Islet of Langerhans (tissue), 1 donor: ENCODE data around the gene MBP.

Source experiments
- FAIRE-seq: peaks from one replicate; lab custom pipeline; 2011; peaks lifted over from hg19 to GRCh38; lab: Jason Lieb, UNC

The MBP gene

DNA sequence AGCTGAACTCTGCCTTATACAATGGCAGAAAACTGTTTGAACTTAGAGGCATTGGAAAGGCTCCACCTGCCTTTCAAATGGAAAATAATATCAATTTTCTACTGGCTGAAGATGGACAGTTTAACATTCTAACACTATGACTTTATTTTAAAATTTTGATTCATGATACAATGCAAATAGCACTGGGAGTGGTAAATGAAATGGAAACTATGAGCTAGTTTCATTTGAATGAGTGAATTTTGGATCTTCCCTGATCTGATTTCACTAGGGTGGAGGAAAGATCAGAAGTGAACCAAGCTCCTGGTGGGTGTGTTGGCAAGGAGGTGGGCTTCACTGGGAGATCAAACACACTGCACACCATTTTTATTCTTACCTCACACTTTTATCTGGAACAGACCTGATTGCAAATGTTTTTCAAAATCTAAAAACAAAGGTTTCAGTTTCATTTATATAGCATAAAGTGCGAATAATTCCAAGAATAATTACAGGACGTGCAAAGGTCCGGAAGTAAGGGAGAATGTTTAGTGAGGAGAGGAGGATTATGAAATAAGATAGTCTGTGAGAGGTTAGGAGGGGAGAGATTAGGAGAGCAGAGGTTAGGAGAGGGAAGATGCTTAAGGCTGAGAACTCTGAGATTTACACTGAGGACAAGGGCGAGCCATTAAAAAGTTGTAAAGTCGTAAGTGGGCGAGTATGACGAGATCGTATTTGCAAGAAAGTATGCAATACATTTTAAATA, 18.6 kb upstream of the MBP start:
- FAIRE-seq, result no peak

DNA sequence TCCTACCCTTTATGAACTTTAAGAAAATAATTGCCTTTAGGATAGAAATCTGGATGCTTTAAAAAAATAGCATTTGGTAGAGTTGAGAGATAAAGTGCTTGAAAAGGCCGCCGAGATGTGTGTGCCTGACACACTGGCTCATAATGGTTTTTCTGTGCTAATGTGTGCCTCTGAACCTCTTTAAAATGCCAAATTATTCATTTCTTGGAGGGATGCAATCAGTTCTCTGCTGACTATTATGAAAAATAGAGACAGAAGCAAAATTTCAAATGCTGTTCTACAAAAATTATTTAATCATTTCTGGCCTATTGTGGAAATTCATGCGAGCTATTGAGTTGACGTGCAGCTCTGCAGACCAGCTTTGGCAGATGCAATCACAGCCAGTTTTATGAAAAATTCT, 18.0 kb upstream of the MBP start:
- no peak for FAIRE-seq

DNA sequence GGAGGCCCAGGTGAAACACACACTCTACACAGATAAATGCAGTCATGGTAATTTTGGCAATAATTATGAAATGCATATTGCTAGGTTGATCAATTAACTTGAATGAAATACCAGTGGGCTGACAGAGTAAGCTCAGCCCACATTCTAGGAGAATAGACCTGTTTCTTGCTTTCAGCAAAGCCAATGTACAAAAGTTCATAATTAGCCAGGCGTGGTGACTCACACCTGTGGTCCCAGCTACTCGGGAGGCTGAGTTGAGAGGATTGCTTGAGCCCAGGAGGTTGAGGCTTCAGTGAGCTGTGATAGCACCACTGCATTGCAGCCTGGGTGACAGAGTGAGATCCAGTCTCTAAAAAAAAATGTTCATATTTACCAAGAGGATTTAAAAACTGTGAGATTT, 15.7 kb upstream of the MBP start:
- FAIRE-seq, result no peak

DNA sequence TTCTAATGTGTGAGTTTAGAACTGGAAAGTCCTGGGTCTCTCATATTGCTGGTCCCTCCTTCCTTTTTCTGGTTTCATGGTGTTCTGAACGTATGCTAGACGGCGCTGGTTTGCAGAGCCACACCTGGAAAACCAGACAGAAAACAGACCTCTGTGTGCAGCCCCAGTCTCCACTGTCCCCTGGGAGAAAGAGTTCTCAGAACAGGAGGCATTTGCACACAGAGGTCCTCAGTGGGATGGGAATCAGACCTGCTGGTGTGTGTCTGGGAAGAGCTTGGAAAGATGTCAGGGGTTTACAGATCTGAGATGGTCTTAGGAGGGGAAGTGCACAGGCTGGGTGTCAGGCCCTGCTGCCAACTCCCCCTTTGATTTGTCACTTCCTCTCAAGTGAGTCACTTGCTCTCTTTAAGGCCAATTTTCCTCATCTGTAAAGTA, 14.9 kb upstream of the MBP start:
- no peak for FAIRE-seq

DNA sequence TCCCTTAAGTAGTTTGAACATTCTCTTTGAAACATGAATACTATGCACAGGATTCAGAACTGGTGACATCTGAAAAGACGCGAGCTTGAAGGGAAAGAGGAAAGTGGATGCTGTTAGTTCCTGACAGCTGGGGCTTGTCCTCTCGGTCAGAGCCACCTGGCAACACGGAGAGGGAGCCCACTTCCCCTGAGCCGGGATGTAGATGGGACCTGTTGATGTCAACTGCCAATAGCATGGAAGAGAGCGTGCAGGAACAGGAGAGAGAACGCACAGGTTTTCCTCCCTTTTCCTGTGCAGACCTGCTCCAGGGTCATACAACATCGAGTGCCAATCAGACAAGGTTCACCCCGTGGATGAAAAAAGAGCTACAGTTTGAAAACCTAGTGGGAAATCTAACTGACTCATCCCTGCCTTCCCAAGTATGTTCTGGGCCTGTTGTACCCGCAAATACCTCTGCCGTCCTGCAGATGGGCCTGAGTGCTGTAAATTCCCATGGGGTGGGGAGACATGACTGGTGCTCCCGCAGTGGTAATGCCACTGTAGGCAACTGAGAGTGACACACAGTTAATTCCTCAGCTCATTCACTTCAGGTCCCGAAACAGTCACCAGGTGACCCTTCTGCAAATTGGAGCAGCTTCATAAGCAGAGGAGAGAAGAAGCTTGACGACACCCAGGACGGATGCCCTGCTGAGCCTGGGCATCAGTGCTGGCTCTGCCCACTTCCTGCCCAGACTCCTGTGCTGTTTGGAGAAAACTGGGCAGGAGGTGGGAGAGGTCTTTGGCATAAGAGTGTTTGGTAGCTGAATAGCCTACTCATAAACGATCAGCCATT, 13.9 kb upstream of the MBP start:
- no peak for FAIRE-seq

DNA sequence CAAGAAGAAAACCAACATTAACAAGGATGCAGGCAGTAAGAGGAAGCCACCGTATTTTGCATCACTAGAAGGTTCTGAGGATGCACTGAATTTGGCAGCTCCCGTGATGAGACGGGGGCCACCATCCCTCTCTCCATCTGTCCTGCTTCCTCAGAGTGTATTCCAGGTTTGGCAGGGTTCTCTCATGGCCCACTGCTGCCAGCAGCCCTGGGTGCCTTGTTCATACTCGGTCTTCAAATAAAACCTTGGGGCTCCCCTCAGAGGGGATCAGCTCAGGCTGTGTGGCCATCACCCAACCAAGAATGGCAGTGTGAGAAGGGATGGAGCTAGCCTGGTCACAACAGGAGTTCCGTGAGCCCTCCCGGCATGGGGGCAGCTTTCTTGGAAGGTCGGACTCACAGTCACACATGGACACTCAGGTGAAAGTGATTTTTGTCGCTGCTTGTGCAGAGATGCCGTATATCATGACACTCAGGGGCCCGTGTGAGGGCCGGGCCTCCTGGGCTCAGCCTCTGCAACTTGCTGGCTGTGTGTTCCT, 12.8 kb upstream of the MBP start:
- FAIRE-seq, result no peak

DNA sequence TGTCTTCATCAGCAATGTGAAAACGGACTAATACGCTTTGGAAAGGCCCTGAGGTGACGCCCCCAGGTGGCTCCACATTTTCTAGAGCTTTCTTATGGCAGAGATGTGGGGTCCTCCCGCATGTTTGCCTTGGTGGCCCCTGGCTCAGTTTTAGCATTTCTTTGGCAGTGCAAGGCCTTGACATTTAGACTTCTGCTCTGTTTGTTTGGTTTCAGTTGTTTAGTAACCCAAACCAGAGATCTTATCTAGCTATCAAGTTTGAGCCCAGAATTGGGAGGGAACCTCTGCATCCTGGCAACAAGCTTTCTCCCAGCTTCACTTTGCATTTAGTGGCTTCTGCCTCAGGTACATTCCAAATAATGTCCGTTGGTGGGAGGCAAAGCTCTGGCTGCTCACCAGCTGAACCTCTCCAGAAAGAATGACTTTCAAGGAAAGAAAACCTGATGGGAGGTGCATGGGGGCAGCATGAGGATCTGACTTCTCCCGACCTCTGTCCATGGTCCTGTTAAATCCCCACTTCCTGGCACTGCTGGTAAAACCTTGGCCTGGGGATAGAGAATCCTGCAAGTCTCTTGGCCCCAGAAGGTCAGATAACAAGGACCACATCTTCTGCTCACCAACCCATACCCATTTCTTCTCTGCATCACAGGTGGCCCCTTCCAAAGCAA, 12.0 kb upstream of the MBP start:
- no peak for FAIRE-seq

DNA sequence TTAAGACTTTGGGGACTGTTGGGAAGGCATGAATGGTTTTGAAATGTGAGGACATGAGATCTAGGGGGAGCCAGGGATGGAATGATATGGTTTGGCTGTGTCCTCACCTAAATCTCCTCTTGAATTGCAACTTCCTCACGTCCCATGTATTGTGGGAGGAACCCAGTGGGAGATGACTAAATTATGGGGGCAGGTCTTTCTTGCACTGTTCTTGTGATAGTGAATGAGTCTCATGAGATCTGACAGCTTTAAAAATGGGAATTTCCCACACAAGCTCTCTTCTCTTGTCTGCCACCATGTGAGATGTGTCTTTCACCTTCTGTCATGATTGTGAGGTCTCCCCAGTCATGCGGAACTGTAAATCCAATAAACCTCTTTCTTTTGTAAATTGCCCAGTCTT, 11.5 kb upstream of the MBP start:
- FAIRE-seq, result no peak

DNA sequence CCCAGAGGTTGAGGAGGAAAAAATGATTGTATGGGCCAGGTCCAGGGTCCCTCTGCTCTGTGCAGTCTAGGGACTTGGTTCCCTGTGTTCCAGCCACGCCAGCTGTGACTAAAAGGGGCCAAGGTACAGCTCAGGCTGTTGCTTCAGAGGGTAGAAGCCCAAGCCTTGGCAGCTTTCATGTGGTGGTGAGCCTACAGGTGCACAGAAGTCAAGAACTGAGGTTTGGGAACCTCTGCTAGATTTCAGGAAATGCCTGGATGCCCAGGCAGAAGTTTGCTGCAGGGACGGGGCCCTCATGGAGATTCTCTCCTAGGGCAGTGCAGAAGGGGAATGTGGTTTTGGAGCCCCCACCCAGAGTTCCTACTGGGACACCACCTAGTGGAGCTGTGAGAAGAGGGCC, 10.6 kb upstream of the MBP start:
- FAIRE-seq, result no peak

DNA sequence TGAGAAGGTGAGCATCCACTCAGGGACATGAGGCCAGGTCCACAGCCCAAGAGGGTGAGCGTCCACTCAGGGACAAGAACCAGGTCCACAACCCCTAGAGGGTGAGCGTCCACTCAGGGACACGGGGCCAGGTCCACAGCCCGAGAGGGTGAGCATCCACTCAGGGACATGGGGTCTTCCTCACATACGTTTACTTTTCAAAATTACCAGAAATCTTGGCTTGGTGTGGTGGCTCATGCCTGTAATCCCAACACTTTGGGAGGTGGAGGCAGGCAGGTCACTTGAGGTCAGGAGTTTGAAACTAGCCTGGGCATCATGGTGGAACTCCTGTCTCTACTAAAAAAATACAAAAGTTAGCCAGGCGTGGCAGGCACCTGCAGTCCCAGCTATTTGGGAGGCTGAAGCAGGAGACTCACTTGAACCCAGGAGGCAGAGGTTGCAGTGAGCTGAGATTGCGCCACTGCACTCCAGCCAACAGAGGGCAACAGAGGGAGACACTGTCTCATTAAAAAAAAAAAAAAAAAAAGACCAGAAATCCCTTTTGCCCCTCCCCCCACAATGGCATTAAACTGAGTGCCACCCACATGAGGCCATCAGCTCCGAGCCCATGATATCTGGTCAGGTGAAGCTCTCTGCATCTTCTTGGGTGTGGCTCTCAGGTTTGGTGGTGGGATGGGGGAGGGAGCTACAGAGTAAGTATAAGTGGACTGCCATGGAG, 9.0 kb upstream of the MBP start:
- FAIRE-seq, result no peak

DNA sequence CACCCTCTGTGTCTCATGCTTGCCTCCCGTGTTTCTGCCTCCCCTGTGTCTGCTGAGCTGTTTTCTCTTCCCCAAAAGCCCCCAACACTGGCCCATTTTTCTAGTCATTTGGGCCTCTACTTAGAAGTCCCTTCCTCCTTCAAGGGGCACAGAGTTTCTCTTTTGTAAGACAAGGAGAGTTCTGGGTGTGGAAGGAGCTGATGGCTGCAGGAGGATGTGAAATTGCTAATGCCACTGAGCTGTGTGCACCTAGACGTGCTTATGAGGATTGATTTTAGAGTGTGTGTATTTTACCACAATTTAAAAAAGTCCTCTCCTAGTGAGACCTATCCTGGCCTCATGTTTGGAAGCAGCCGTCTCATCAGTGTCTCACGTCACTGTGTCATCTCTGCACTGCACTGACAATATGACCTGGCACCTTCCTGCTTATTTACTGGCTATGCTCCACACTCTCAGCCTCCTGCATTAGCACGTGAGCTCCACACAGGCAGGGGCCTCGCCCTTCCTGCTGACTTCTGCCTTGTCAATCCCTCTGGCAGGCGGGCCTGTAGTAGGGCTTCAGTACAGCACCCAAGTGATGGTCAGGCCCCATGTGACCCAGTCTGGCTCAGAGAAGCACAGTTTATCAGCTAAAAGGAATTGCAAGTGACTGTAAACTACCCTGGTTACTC, 8.0 kb upstream of the MBP start:
- FAIRE-seq, result no peak

DNA sequence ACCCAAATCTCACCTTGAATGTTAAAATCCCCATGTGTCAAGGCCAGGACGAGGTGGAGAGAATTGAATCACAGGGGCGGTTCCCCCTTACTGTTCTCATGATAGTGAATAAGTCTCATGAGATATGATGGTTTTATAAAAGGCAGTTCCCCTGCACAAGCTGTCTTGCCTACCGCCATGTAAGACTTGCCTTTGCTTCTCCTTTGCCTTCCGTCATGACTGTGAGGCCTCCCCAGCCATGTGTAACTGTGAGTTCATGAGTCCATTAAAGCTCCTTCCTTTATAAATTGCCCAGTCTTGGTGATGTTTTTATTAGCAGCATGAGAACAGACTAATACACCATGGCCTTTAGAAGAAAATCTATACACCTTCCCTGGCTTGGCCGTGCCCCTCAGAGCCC, 7.4 kb upstream of the MBP start:
- no peak for FAIRE-seq

DNA sequence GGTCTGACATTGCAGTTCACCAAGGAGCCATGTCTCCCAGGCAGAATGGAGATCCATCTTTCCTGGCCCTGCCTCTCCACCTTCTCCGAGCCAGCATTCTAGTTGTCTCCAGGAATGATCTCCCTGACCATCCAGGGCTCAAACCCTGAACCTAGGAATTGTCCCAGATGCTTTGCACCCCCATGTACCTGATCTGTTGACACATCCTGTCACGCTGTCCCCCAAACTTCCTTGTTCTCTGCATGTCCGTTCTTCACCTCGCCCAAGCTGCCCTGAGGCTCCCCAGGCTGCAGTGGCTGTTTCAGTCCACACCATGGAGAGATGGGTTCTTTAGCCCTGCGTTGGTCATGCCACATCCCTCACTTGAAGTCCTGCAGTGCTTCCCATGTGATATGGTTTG, 7.0 kb upstream of the MBP start:
- no peak for FAIRE-seq

DNA sequence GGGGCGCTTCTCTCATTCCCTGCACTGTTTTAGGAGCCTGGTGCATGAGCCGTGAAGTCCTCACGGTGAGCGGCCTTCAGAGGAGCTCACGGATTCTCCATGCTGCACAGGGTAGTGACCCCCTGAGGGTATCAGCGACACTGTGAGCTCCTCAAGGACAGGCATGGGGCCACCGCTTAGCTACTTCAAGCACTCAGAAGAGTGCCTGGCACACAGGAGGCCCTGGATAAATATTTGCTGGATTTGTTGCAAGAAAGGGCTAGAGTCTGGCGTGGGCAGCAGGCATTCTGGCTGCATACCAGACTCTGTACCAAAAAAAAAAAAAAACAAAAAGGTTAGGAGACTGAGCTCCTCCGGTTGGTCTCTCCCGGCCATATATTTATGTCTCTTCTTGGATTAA, 5.7 kb upstream of the MBP start:
- FAIRE-seq, result no peak

DNA sequence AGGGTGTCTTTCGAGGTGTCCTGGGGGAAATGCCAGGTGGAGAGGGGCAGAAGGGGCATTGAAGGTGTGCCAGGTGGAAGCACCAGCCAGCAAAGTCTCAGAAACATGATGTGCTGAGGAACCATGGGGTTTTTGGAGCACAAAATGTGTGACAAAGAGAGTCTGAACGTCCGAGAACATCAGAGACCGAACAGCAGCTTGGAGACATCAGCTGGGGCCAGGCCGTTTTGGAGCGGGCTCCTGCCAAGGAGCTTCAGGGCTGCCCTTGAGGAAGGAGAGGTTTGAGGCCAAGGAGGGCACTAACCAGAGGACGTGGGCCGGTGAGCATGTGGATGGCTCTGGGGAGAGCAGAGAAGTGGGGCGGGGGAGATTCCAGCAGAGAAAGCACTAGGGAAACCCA, 5.3 kb upstream of the MBP start:
- FAIRE-seq, result no peak

DNA sequence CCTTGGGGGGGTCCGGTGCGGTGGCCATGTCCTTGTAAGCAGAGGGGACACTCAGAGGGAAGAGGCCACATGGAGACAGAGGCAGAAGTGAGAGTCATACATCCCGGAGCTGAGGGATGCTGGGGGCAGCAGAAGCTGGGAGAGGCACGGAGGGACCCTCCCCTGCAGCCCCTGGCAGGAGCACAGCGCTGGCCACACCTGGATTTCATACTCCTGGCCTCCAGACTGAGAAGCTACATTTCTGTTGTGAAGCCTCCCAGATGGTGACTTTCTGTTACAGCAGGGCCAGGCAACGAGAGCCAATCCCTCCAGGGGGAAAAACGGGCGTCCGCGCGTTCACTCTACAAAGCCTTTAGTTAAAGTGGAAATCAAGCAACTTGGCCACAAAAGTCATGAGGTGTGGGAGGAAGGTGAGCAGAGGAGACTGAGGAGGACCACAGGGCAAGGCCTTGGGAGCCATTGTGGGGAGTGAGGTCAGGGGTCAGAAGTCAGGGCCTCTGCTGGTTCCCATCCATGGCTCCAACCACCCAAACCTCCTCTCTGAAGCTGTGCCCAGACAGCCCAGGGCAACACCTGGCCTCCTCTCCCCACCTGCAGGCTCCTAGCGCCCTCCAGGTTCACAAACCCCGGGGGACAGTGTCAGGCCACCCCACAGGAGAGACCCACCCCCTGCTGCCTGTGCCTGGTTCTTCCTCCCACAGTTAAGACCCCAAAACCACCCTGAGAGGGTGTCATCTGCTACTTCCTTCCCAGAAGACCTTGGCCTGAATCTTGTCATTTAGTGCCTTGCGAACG, 4.5 kb upstream of the MBP start:
- no peak for FAIRE-seq

DNA sequence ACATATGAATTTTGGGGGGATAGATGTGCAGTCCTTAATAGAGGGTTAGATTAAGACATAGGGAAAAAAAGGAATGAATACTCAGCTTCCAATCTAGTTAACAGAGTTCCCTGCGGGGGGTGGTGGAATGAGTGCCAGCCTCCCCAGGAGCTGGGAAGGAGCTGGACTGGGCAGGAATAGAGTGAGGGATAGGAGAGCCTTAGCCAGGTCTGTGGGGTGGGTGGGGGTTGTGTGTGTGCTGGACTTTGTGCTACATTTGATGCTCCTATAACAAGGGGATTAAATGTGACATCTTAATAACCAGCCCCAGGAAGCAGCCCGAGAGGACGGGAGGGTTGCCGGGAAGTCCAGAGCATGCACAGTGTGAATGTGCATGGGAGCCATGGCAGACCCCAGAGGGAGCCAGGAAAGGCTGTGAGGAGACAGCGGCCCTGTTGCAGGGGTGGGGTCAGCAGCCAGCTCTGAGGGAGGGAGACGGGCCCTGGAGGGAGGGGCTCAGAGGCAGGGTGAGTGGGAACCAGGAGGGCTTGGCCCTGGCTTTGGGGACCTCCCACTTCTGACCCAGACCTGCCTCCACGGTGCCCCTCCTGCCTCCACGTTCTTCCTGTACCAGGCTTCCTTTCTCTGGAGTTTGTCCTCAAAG, 3.6 kb upstream of the MBP start:
- FAIRE-seq, result no peak

DNA sequence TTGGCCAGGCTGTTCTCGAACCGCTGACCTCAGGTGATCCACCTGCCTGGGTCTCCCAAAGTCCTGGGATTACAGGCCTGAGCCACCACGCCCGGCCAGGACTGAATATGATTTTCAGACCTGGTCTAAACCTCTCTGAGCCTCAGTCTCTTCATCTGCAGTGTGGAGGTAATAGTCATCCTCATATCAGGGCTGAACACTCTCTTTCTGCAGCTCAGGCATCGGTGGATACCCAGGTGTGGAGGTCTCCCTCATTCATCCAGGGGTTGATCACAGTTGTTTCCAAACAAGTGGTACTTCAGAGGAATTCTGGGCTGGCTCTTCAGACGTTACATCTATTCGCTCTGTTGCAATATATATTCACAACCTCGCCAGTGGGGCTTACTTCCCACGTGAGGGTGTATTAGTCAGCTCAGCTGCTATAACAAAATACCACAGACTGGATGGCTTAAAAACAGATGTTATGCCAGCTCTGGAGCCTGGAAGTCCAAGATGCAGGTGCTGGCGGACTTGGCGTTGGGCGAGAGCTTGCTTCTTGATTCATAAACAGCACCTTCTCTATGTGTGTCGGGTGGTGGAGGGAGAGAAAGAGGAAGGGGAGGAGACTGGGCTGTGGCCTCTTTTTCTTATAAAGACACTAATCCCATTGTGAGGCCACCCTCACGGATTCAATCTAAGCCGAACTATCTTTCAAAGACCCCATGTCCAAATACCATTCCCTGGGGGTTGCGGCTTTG, 2.9 kb upstream of the MBP start:
- no peak for FAIRE-seq

DNA sequence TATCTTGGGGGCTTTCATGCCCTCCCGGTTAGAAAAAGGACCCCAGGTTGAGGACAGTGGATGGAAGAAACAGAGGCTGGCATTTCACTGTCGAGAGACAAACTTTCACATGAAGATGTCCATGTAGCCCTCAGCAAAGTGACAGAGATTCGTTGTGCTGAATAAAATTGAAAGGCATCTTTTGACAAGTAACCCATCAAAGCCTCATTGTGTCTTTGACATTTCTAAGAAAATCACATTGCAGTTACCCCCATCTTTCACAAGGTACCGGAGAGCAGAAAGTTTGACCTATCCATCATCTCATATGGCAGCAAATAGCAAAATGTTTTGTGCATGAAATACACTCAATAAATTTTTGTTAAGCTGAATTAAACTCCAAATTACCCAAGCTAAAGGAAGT, 2.0 kb upstream of the MBP start:
- FAIRE-seq, result no peak
